Measurements from ENCODE around the gene GCNT2. TPM values are rescaled to one million over a fixed set of nuclear protein-coding genes. Genes with fewer than 3 reads are reported as not detected.
"Not testable (repeated sequence)": the region's sequence is repeated elsewhere in the genome, so short reads cannot be mapped to it uniquely, and the experiment has no call there.

Gene GCNT2
- total RNA-seq, 1 donor from 2014 or later, result 8.2 TPM

GRCh38 chr6:10612161-10612560, 91.0 kb downstream of the GCNT2 start:
- Mint-ChIP-seq H3K9me3 (ENCODE audit: low read depth) (peaks cover 14% of the 10 kb centered on the region), H3K36me3 (ENCODE audit: insufficient read depth) (peaks cover 9% of the 10 kb centered on the region), H3K27me3 (peaks cover 63% of the 10 kb centered on the region), H3K4me3 (ENCODE audit: low read depth) (no peak overlapping the region), H3K27ac (peak overlapping the region; percentile 9), H3K4me1 (ENCODE audit: low read depth) (peaks cover 19% of the 10 kb centered on the region)
- DNase-seq (ENCODE audit: low spot score, unreplicated experiment), result no peak
- TF ChIP-seq CTCF (IDR thresholded peaks at IDR 0.05; ENCODE audit: unreplicated experiment), result no peak

- peaks cover 19% of the 10 kb centered on the region for H3K4me1 Mint-ChIP-seq (ENCODE audit: low read depth)
- no peak for DNase-seq (ENCODE audit: low spot score, unreplicated experiment)
- peaks cover 62% of the 10 kb centered on the region for H3K27me3 Mint-ChIP-seq
- no peak overlapping the region for H3K27ac Mint-ChIP-seq
- no peak overlapping the region for H3K4me3 Mint-ChIP-seq (ENCODE audit: low read depth)
- no peak for TF ChIP-seq CTCF (IDR thresholded peaks at IDR 0.05; ENCODE audit: unreplicated experiment)
- peaks cover 8% of the 10 kb centered on the region for H3K36me3 Mint-ChIP-seq (ENCODE audit: insufficient read depth)
- H3K9me3 Mint-ChIP-seq (ENCODE audit: low read depth), result peaks cover 14% of the 10 kb centered on the region
Measured at GRCh38 chr6:10613077-10613476, 91.9 kb downstream of the GCNT2 start.

- peaks cover 8% of the 10 kb centered on the region for H3K36me3 Mint-ChIP-seq (ENCODE audit: insufficient read depth)
- no peak for TF ChIP-seq CTCF (IDR thresholded peaks at IDR 0.05; ENCODE audit: unreplicated experiment)
- no peak for DNase-seq (ENCODE audit: low spot score, unreplicated experiment)
Measured at GRCh38 chr6:10613723-10614122, 92.6 kb downstream of the GCNT2 start.

GRCh38 chr6:10615675-10616074, 94.5 kb downstream of the GCNT2 start:
- no peak overlapping the region for H3K4me3 Mint-ChIP-seq (ENCODE audit: low read depth)
- peaks cover 12% of the 10 kb centered on the region for H3K4me1 Mint-ChIP-seq (ENCODE audit: low read depth)
- TF ChIP-seq CTCF (IDR thresholded peaks at IDR 0.05; ENCODE audit: unreplicated experiment), result no peak
- peaks cover 7% of the 10 kb centered on the region for H3K9me3 Mint-ChIP-seq (ENCODE audit: low read depth)
- no peak overlapping the region for H3K27ac Mint-ChIP-seq
- H3K27me3 Mint-ChIP-seq, result peaks cover 55% of the 10 kb centered on the region
- no peak for DNase-seq (ENCODE audit: low spot score, unreplicated experiment)
- H3K36me3 Mint-ChIP-seq (ENCODE audit: insufficient read depth), result peaks cover 2% of the 10 kb centered on the region

More at GRCh38 chr6:10613723-10614122, 92.6 kb downstream of the GCNT2 start:
- H3K4me1 Mint-ChIP-seq (ENCODE audit: low read depth), result peaks cover 19% of the 10 kb centered on the region
- H3K9me3 Mint-ChIP-seq (ENCODE audit: low read depth), result peaks cover 14% of the 10 kb centered on the region
- H3K27me3 Mint-ChIP-seq, result peaks cover 64% of the 10 kb centered on the region
- H3K4me3 Mint-ChIP-seq (ENCODE audit: low read depth), result no peak overlapping the region
- H3K27ac Mint-ChIP-seq, result no peak overlapping the region

GRCh38 chr6:10616266-10616665, 95.1 kb downstream of the GCNT2 start:
- Mint-ChIP-seq H3K4me1 (ENCODE audit: low read depth) (peaks cover 11% of the 10 kb centered on the region), H3K27me3 (peaks cover 54% of the 10 kb centered on the region)
- H3K4me3 Mint-ChIP-seq (ENCODE audit: low read depth); H3K9me3 Mint-ChIP-seq (ENCODE audit: low read depth); H3K36me3 Mint-ChIP-seq (ENCODE audit: insufficient read depth); DNase-seq (ENCODE audit: low spot score, unreplicated experiment); H3K27ac Mint-ChIP-seq: not testable (repeated sequence)

- Mint-ChIP-seq H3K4me1 (ENCODE audit: low read depth) (peaks cover 10% of the 10 kb centered on the region), H3K9me3 (ENCODE audit: low read depth) (peaks cover 7% of the 10 kb centered on the region), H3K36me3 (ENCODE audit: insufficient read depth) (peaks cover 9% of the 10 kb centered on the region), H3K27ac (no peak overlapping the region), H3K4me3 (ENCODE audit: low read depth) (no peak overlapping the region), H3K27me3 (peaks cover 58% of the 10 kb centered on the region)
- no peak for DNase-seq (ENCODE audit: low spot score, unreplicated experiment)
- no peak for TF ChIP-seq CTCF (IDR thresholded peaks at IDR 0.05; ENCODE audit: unreplicated experiment)
Measured at GRCh38 chr6:10617008-10617696, 96.0 kb downstream of the GCNT2 start.

Measured in progenitor cell of endocrine pancreas (in vitro differentiated cells).